Smooth muscle cell (in vitro differentiated cells): Measurements from ENCODE around the gene PTH2. TPM values are rescaled to one million over a fixed set of nuclear protein-coding genes. Genes with fewer than 3 reads are reported as not detected.

Source experiments
- DNase-seq: peaks from one replicate; lab custom pipeline; 2025; ENCODE audit not compliant: unreplicated experiment; lab: John Stamatoyannopoulos, UW
- H2AFZ ChIP-seq: fragments of 200-600 bp; sonication (generic); 2 replicates; pipeline ENCODE4 v1.6.0; 2016; ENCODE audit warnings: antibody characterized with exemption, low read depth, mild to moderate bottlenecking
- H3F3A ChIP-seq: fragments of 200-600 bp; sonication (generic); 2 replicates; pipeline ENCODE4 v1.6.0; 2017; ENCODE audit warnings: antibody characterized with exemption, low read depth
- H3K27ac ChIP-seq: fragments of 200-600 bp; sonication (generic); 2 replicates; pipeline ENCODE4 v1.5.1; 2016; ENCODE audit warnings: low read depth, mild to moderate bottlenecking
- H3K27me3 ChIP-seq: fragments of 200-600 bp; sonication (generic); 2 replicates; pipeline ENCODE4 v1.6.1; 2016; ENCODE audit warnings: low read depth, mild to moderate bottlenecking
- H3K36me3 ChIP-seq: fragments of 200-600 bp; sonication (generic); 2 replicates; pipeline ENCODE4 v1.5.1; 2016; ENCODE audit warnings: low read depth
- H3K4me1 ChIP-seq: fragments of 200-600 bp; sonication (generic); 2 replicates; pipeline ENCODE4 v1.5.1; 2016; ENCODE audit warnings: low read depth
- H3K4me2 ChIP-seq: fragments of 200-600 bp; sonication (generic); 2 replicates; pipeline ENCODE4 v1.6.0; 2016; ENCODE audit warnings: mild to moderate bottlenecking
- H3K4me3 ChIP-seq: fragments of 200-600 bp; sonication (generic); 2 replicates; pipeline ENCODE4 v1.5.1; 2016; ENCODE audit warnings: mild to moderate bottlenecking
- H3K79me2 ChIP-seq: fragments of 200-600 bp; sonication (generic); 2 replicates; pipeline ENCODE4 v1.6.0; 2016; ENCODE audit warnings: low read depth, mild to moderate bottlenecking
- H3K9ac ChIP-seq: fragments of 200-600 bp; sonication (generic); 2 replicates; pipeline ENCODE4 v1.6.0; 2016; ENCODE audit warnings: low read depth
- H3K9me3 ChIP-seq: fragments of 200-600 bp; sonication (generic); replicated peaks from 2 replicates; pipeline ENCODE4 v1.5.1; 2016; ENCODE audit warnings: low read depth
- H4K20me1 ChIP-seq: fragments of 200-600 bp; sonication (generic); 2 replicates; pipeline ENCODE4 v1.6.0; 2016; ENCODE audit warnings: low read depth
- WGBS: methylation state at CpG from one replicate; pipeline ENCODE4 v1.1.7; 2016; ENCODE audit warnings: low lambda C conversion rate; 5-methylcytosine and 5-hydroxymethylcytosine counted together
- polyA plus RNA-seq: library from polyadenylated mRNA; unstranded; fragments of >200 nt; fragmentation: Nextera tagmentation; extraction: Ambion mirVana; gene quantifications from 2 replicates; pipeline ENCODE4 v1.2.1, GENCODE V29; 2016
- total RNA-seq: library from RNA; depleted of rRNA; stranded (reverse); fragments of >200 nt; gene quantifications from 2 replicates; pipeline ENCODE4 v1.2.3, GENCODE V29; 2014
- TF ChIP-seq, protein P1 (sequence below): fragments of 200-600 bp; sonication (generic); IDR thresholded peaks from 2 replicates; pipeline ENCODE4 v1.5.1; 2017; ENCODE audit warnings: borderline replicate concordance, mild to moderate bottlenecking, antibody characterized with exemption; ENCODE audit not compliant: insufficient read depth, poor library complexity, severe bottlenecking

PTH2 gene
- total and polyA plus RNA-seq, 2 experiments from 2014 or later: not detected

DNA sequence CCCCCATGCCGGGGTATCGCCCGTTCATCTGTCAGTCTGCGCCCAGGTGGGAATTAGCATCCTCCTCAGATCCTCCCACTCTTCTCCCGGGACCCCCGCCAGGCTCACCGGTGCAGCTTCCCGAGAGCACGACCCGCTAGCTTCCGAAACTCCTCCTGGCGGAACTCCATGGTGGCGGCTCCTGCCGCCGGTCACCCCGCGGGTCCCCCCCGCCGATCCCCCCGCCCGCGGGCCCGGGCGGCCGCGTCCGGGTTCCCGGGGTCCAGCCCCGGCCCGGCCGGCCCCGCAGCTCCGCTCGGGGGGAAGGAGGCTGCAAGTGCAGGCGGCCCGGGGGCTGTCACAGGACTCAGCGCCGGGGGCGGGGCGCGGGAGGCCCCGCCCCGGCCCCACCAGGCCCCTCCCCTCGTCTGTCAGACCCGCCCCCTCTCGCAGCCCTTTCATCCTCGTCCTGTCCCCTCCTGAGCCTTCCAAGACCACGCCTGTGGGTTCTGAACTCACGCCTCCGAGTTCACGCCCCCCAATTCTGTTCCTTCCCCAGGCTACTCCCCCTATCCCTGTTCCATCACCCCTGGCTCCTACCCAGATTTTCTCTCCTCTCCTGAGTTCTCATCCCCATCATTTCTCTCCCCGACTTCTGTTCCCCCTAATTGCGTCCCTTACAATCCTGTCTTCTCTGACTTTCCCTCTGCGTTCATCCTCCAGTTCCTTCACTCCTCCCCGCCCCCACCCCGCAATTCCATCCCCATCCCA, 18.1 kb upstream of the PTH2 start, which contains the start of gene SLC17A7:
Gene SLC17A7 (minus strand): TSS at position 318 of the 750 bp plus-strand sequence. CDS start 148 bp downstream, at position 170.
- TF ChIP-seq, protein P1, sequence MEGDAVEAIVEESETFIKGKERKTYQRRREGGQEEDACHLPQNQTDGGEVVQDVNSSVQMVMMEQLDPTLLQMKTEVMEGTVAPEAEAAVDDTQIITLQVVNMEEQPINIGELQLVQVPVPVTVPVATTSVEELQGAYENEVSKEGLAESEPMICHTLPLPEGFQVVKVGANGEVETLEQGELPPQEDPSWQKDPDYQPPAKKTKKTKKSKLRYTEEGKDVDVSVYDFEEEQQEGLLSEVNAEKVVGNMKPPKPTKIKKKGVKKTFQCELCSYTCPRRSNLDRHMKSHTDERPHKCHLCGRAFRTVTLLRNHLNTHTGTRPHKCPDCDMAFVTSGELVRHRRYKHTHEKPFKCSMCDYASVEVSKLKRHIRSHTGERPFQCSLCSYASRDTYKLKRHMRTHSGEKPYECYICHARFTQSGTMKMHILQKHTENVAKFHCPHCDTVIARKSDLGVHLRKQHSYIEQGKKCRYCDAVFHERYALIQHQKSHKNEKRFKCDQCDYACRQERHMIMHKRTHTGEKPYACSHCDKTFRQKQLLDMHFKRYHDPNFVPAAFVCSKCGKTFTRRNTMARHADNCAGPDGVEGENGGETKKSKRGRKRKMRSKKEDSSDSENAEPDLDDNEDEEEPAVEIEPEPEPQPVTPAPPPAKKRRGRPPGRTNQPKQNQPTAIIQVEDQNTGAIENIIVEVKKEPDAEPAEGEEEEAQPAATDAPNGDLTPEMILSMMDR: no peak
- Histone ChIP-seq H4K20me1 (no peaks in the 10 kb centered on the region), H3K4me1 (peaks cover 6% of the 10 kb centered on the region), H3K9me3 (no peaks in the 10 kb centered on the region), H3F3A (peaks cover 8% of the 10 kb centered on the region), H3K9ac (no peak within 1 kb of the TSS), H3K4me3 (peak within 1 kb of the TSS; percentile 76), H3K4me2 (peak within 1 kb of the TSS; percentile 96), H3K27me3 (peaks cover 61% of the 10 kb centered on the region), H3K36me3 (no peaks in the 10 kb centered on the region), H2AFZ (no peak within 1 kb of the TSS), H3K27ac (no peak within 1 kb of the TSS), H3K79me2 (no peaks in the 10 kb centered on the region)
- WGBS: 3% methylated on average over 37 of the region's 56 CpGs
- no peak for DNase-seq

- H3K27me3 ChIP-seq: peaks cover 69% of the 10 kb centered on the region
- 43% methylated on average over 19 of the region's 19 CpGs for WGBS
Observed at GRCh38 chr19:49440439-49441209, 17.4 kb upstream of the PTH2 start.

GRCh38 chr19:49439836-49440235, 16.6 kb upstream of the PTH2 start:
- TF ChIP-seq, protein P1: no peak

More at GRCh38 chr19:49440439-49441209, 17.4 kb upstream of the PTH2 start:
- Histone ChIP-seq H3K9me3 (no peaks in the 10 kb centered on the region), H4K20me1 (no peaks in the 10 kb centered on the region), H3K27ac (no peak overlapping the region), H3K4me1 (peaks cover 6% of the 10 kb centered on the region), H3K4me3 (no peak overlapping the region), H3K79me2 (no peaks in the 10 kb centered on the region), H3F3A (peaks cover 8% of the 10 kb centered on the region), H3K36me3 (no peaks in the 10 kb centered on the region), H3K9ac (no peak overlapping the region), H2AFZ (no peak overlapping the region), H3K4me2 (peak overlapping the region; percentile 96)
- TF ChIP-seq, protein P1: no peak
- no peak for DNase-seq

More at GRCh38 chr19:49439836-49440235, 16.6 kb upstream of the PTH2 start:
- H3K36me3 ChIP-seq: no peaks in the 10 kb centered on the region
- no peak overlapping the region for H3K4me3 ChIP-seq
- H4K20me1 ChIP-seq: no peaks in the 10 kb centered on the region
- H3K9ac ChIP-seq: no peak overlapping the region
- H3K27ac ChIP-seq: no peak overlapping the region
- H3F3A ChIP-seq: peaks cover 8% of the 10 kb centered on the region
- H3K79me2 ChIP-seq: no peaks in the 10 kb centered on the region
- no peak overlapping the region for H2AFZ ChIP-seq
- no peak overlapping the region for H3K4me2 ChIP-seq
- peaks cover 6% of the 10 kb centered on the region for H3K4me1 ChIP-seq
- H3K27me3 ChIP-seq: peaks cover 76% of the 10 kb centered on the region
- DNase-seq: no peak
- no peaks in the 10 kb centered on the region for H3K9me3 ChIP-seq
- 68% methylated on average over 6 of the region's 6 CpGs for WGBS
